Thyroid gland (tissue), 4 donors: ENCODE measurements around the gene SLC6A9. TPM values are rescaled to one million over a fixed set of nuclear protein-coding genes. Genes with fewer than 3 reads are reported as not detected.

ENCODE experiments used
- DNase-seq, 2 donors: peaks; one replicate each; pipeline ENCODE4 v3.0.0-alpha.2; 2019
- H3K27ac ChIP-seq, 3 donors: fragments of 200-600 bp; sonication (generic); 1 replicate in 2 of 3; 2 replicates in 1 of 3; pipeline ENCODE4 v1.5.1; 2016 to 2019; ENCODE audit warnings: mild to moderate bottlenecking in 1 of 3, moderate library complexity in 1 of 3
- H3K27me3 ChIP-seq: fragments of 200-600 bp; sonication (generic); one replicate; pipeline ENCODE4 v1.5.1; 2019
- H3K36me3 ChIP-seq, 2 donors: fragments of 200-600 bp; sonication (generic); one replicate each; pipeline ENCODE4 v1.5.1; 2016 to 2019
- H3K4me1 ChIP-seq, 2 donors: fragments of 200-600 bp; sonication (generic); one replicate each; pipeline ENCODE4 v1.5.1; 2017 to 2019
- H3K4me3 ChIP-seq, 3 donors: fragments of 200-600 bp; sonication (generic); replicated peaks in 1 of 3; 1 replicate in 2 of 3; 2 replicates in 1 of 3; pipeline ENCODE4 v1.5.1; 2016; ENCODE audit warnings: mild to moderate bottlenecking in 1 of 3
- H3K9me3 ChIP-seq: fragments of 200-600 bp; sonication (generic); one replicate; pipeline ENCODE4 v1.5.1; 2017
- POLR2A ChIP-seq, 2 donors: fragments of 450-650 bp; IDR thresholded peaks; one replicate each; pipeline ENCODE4 v1.6.1; 2017; ENCODE audit warnings: antibody characterized with exemption in 2 of 2, mild to moderate bottlenecking in 2 of 2, moderate library complexity in 1 of 2
- WGBS, 2 donors: methylation state at CpG; one replicate each; pipeline ENCODE4 v1.1.5; 2017; 5-methylcytosine and 5-hydroxymethylcytosine counted together
- intact Hi-C: fragments of 100-400 bp; cut with DNase I; formaldehyde crosslinking; loops from one replicate; pipeline ENCODE4 v1.15.1; 2023
- total RNA-seq, 4 donors: library from RNA; depleted of rRNA; stranded (reverse); fragments of >200 nt; gene quantifications; one replicate each; pipeline ENCODE4 v1.2.3, GENCODE V29; 2016
- TF ChIP-seq, protein P1 (sequence below), 6 experiments: fragments of 200-600 bp in 3 of 6; fragments of 450-650 bp in 3 of 6; sonication (generic) in 3 of 6; IDR thresholded peaks; one replicate each; pipeline ENCODE4 v1.5.1; 2016 to 2019; ENCODE audit warnings: antibody characterized with exemption in 6 of 6, mild to moderate bottlenecking in 2 of 6, inconsistent platforms in 1 of 6, moderate library complexity in 1 of 6

SLC6A9 gene
- total RNA-seq, 4 donors from 2014 or later: 7.2 to 11.3 (median 7.6) TPM

DNA sequence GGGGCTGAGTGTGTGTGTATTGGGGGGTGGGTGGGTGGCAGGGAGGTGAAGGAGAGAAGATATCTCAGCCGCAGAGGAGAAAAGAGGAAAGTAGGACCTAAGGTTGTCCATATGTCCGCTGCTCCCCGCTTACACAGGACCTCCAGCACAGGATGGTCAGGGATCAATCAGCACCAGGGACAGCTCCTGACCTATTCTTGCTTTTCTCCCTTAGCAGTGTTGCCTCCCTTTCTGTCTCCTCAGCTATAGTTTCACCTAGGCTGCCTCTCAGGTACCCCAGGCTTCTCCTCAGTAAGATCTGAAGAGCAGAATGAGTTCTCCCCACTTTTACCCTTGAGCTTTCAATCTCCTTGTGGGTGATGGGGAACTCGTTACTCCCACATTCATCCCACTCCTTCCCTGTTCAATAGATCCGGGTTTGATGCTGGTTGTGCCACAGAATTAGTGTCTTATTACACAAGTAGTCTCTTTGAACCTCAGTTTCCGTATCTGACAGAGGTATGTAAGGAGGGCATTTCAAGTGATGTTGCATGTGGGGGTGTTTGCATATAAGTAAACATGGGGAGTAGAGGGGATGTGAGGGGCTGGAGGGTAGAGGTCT lies 62.8 kb downstream of the SLC6A9 start:
- no peak for TF ChIP-seq POLR2A (IDR thresholded peaks at IDR 0.05)
- no peak overlapping the region for H3K4me3 ChIP-seq
- DNase-seq: no peak
- peaks cover 0 to 4% of the 10 kb centered on the region in 2 donors for H3K36me3 ChIP-seq
- no peaks in the 10 kb centered on the region for H3K9me3 ChIP-seq
- no peaks in the 10 kb centered on the region for H3K27me3 ChIP-seq
- peaks cover 5 to 11% of the 10 kb centered on the region in 2 donors for H3K4me1 ChIP-seq
- H3K27ac ChIP-seq: no peak overlapping the region
- WGBS, 2 donors: 83 to 87% methylated on average over 6 of the region's 6 CpGs
- intact Hi-C loops: no loop called here

DNA sequence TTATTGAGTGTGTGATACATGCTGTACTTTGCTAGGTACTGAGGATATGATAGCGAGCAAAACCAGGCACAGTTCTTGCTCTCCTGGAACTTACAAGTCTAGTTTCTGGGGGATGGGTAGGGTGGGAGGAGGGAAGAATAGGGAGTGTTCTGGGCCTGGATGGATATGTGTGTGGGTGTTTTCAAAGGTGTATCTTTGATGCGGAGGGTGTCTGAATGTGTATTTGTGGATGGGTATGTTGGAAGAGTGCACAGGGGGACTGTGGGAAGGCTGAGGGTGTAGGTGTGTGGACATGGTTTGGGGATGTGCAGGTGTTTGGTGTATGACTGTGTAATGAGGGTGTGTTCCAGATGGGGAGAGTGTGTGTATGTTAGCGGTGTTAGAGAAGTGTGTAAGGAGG lies 65.9 kb downstream of the SLC6A9 start:
- intact Hi-C loops: no loop called here
- no peak for TF ChIP-seq POLR2A (IDR thresholded peaks at IDR 0.05)
- TF ChIP-seq, protein P1, sequence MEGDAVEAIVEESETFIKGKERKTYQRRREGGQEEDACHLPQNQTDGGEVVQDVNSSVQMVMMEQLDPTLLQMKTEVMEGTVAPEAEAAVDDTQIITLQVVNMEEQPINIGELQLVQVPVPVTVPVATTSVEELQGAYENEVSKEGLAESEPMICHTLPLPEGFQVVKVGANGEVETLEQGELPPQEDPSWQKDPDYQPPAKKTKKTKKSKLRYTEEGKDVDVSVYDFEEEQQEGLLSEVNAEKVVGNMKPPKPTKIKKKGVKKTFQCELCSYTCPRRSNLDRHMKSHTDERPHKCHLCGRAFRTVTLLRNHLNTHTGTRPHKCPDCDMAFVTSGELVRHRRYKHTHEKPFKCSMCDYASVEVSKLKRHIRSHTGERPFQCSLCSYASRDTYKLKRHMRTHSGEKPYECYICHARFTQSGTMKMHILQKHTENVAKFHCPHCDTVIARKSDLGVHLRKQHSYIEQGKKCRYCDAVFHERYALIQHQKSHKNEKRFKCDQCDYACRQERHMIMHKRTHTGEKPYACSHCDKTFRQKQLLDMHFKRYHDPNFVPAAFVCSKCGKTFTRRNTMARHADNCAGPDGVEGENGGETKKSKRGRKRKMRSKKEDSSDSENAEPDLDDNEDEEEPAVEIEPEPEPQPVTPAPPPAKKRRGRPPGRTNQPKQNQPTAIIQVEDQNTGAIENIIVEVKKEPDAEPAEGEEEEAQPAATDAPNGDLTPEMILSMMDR (IDR thresholded peaks at IDR 0.05): no peak
- no peak for DNase-seq
- H3K9me3 ChIP-seq: no peaks in the 10 kb centered on the region
- H3K4me3 ChIP-seq: no peak overlapping the region
- H3K27me3 ChIP-seq: no peaks in the 10 kb centered on the region
- H3K27ac ChIP-seq: no peak overlapping the region
- 92 to 94% methylated on average over 2 to 3 of the region's 3 CpGs for WGBS, 2 donors
- H3K4me1 ChIP-seq: peaks cover 2% of the 10 kb centered on the region in 2 donors
- H3K36me3 ChIP-seq: peaks cover 8 to 13% of the 10 kb centered on the region in 2 donors

- no peak for TF ChIP-seq POLR2A (IDR thresholded peaks at IDR 0.05)
- TF ChIP-seq, protein P1 (IDR thresholded peaks at IDR 0.05): no peak
- Histone ChIP-seq H3K4me1 (no peaks in the 10 kb centered on the region), H3K27ac (no peak overlapping the region), H3K36me3 (peaks cover 8 to 15% of the 10 kb centered on the region in 2 donors), H3K4me3 (no peak overlapping the region), H3K9me3 (no peaks in the 10 kb centered on the region), H3K27me3 (no peaks in the 10 kb centered on the region)
- no peak for DNase-seq
- intact Hi-C loops: no loop called here
- WGBS, 2 donors: 84 to 87% methylated on average over 5 of the region's 5 CpGs
These were observed 67.4 kb downstream of the SLC6A9 start for GRCh38 chr1:43963890-43964289.

GRCh38 chr1:43963006-43963405 lies 68.3 kb downstream of the SLC6A9 start:
- Histone ChIP-seq H3K4me1 (no peaks in the 10 kb centered on the region), H3K27ac (no peak overlapping the region), H3K4me3 (no peak overlapping the region), H3K9me3 (no peaks in the 10 kb centered on the region), H3K36me3 (peaks cover 12 to 22% of the 10 kb centered on the region in 2 donors), H3K27me3 (no peaks in the 10 kb centered on the region)
- DNase-seq: no peak
- intact Hi-C loops: no loop called here
- TF ChIP-seq POLR2A (IDR thresholded peaks at IDR 0.05): no peak
- TF ChIP-seq, protein P1 (IDR thresholded peaks at IDR 0.05): no peak
- 90 to 97% methylated on average over 3 of the region's 3 CpGs for WGBS, 2 donors

GRCh38 chr1:43962324-43962723 lies 68.9 kb downstream of the SLC6A9 start:
- H3K4me1 ChIP-seq: no peaks in the 10 kb centered on the region
- TF ChIP-seq, protein P1 (IDR thresholded peaks at IDR 0.05): no peak
- TF ChIP-seq POLR2A (IDR thresholded peaks at IDR 0.05): no peak
- H3K4me3 ChIP-seq: no peak overlapping the region
- H3K27ac ChIP-seq: no peak overlapping the region
- H3K27me3 ChIP-seq: no peaks in the 10 kb centered on the region
- peaks cover 18 to 29% of the 10 kb centered on the region in 2 donors for H3K36me3 ChIP-seq
- intact Hi-C loops: no loop called here
- WGBS, 2 donors: 88 to 91% methylated on average over 2 of the region's 2 CpGs
- DNase-seq: no peak
- H3K9me3 ChIP-seq: no peaks in the 10 kb centered on the region
